K562 (cell line): ENCODE data around the gene UBR1. TPM values are rescaled to one million over a fixed set of nuclear protein-coding genes. Genes with fewer than 3 reads are reported as not detected.

Experiments
- ATAC-seq: fragments of 200-7000 bp; cut with Tn5 transposase; 3 replicates; pipeline ENCODE4 v1.9.1; 2020; ENCODE audit warnings: moderate library complexity
- BruUV-seq: library from RNA; stranded (reverse); fragments of 400-500 nt; replicated peaks from 2 replicates; lab custom pipeline; 2021; lab: Mats Ljungman, UMichigan
- CTCF ChIA-PET: fragments of 300-600 bp; formaldehyde crosslinking; extraction: SDS; loops from one replicate; lab custom pipeline; 2021; ENCODE audit warnings: low intra/inter-chr PET ratio; lab: Yijun Ruan, JAX
- POLR2A ChIA-PET: fragments of 300-600, 350-650 bp; sonication (Branson Sonifier 250); formaldehyde crosslinking; extraction: SDS; loops from one replicate; lab custom pipeline; 2021; ENCODE audit warnings: antibody characterized with exemption, inconsistent platforms; lab: Yijun Ruan, JAX
- DNase-seq, 4 experiments: peaks; one replicate each; pipeline versions ENCODE4 v3.0.0 to v3.0.0-alpha.2; 2011 to 2018; ENCODE audit warnings: low spot score in 3 of 4, mixed read lengths in 3 of 4; ENCODE audit errors: extremely low read depth in 1 of 4
- FAIRE-seq: peaks from 2 replicates; lab custom pipeline; 2011; peaks lifted over from hg19 to GRCh38; lab: Jason Lieb, UNC
- H2AFZ ChIP-seq: 2 replicates; pipeline ENCODE4 v1.6.0; 2011; ENCODE audit warnings: low read depth, low read length, control low read depth, inconsistent platforms
- H3K27ac ChIP-seq: fragments of 200-600 bp; 3 replicates; pipeline ENCODE4 v1.8.0; 2011; ENCODE audit warnings: low read depth, mild to moderate bottlenecking, control low read depth, inconsistent platforms, low read length, moderate library complexity, mixed read lengths; ENCODE audit errors: extremely low read depth
- H3K27me3 ChIP-seq, 2 experiments: fragments of 300-600 bp in 1 of 2; 2 replicates in 1 of 2; 3 replicates in 1 of 2; pipeline versions ENCODE4 v1.6.0 to v1.8.0; 2011; ENCODE audit warnings: inconsistent platforms in 2 of 2, low read length in 2 of 2, mild to moderate bottlenecking in 1 of 2, mixed read lengths in 1 of 2, moderate library complexity in 1 of 2; ENCODE audit not compliant: control insufficient read depth in 2 of 2, insufficient read depth in 2 of 2
- H3K36me3 ChIP-seq: fragments of 300-600 bp; 3 replicates; pipeline ENCODE4 v1.8.0; 2011; ENCODE audit warnings: mild to moderate bottlenecking, low read length, inconsistent platforms; ENCODE audit not compliant: control insufficient read depth, insufficient read depth
- H3K4me1 ChIP-seq, 2 experiments: fragments of 200-600 bp in 1 of 2; replicated peaks in 1 of 2; 2 replicates in 1 of 2; 3 replicates in 1 of 2; pipeline versions ENCODE4 v1.5.1 to v1.8.0; 2011; ENCODE audit warnings: inconsistent platforms in 2 of 2, low read length in 2 of 2, mild to moderate bottlenecking in 1 of 2, mixed read lengths in 1 of 2, moderate library complexity in 1 of 2; ENCODE audit not compliant: control insufficient read depth in 2 of 2, insufficient read depth in 2 of 2
- H3K4me2 ChIP-seq: 2 replicates; pipeline ENCODE4 v1.6.1; 2011; ENCODE audit warnings: low read length, control low read depth, inconsistent platforms, mixed read lengths; ENCODE audit not compliant: insufficient read depth
- H3K4me3 ChIP-seq: fragments of 200-600 bp; sonication (generic), shearing (Covaris generic); 2 replicates; pipeline ENCODE4 v1.5.1; 2016; ENCODE audit warnings: control low read depth, inconsistent platforms
- H3K79me2 ChIP-seq: fragments of 200-600 bp; 3 replicates; pipeline ENCODE4 v1.8.0; 2011; ENCODE audit warnings: low read length, inconsistent platforms; ENCODE audit not compliant: control insufficient read depth, insufficient read depth
- H3K9ac ChIP-seq, 2 experiments: 2 replicates each; pipeline versions ENCODE4 v1.6.0 to v1.6.1; 2011; ENCODE audit warnings: low read depth in 2 of 2, low read length in 2 of 2, control low read depth in 1 of 2, inconsistent platforms in 1 of 2, mild to moderate bottlenecking in 1 of 2, mixed read lengths in 1 of 2; ENCODE audit not compliant: insufficient read depth in 1 of 2
- H3K9me1 ChIP-seq: one replicate; pipeline ENCODE4 v1.6.0; 2011; ENCODE audit warnings: inconsistent platforms, mild to moderate bottlenecking, low read length, moderate library complexity; ENCODE audit not compliant: control insufficient read depth, insufficient read depth
- H3K9me3 ChIP-seq: replicated peaks from 2 replicates; pipeline ENCODE4 v1.5.1; 2011; ENCODE audit warnings: low read depth, low read length, inconsistent platforms; ENCODE audit not compliant: control insufficient read depth, insufficient read depth
- H4K20me1 ChIP-seq: replicated peaks from 2 replicates; pipeline ENCODE4 v1.6.1; 2011; ENCODE audit warnings: low read length, inconsistent platforms, mixed read lengths; ENCODE audit not compliant: control insufficient read depth, insufficient read depth
- BDP1 ChIP-seq: IDR thresholded peaks from 3 replicates; pipeline ENCODE4 v1.6.1; 2011; ENCODE audit not compliant: insufficient read length, insufficient read depth
- CBFA2T3 ChIP-seq: fragments of 450-650 bp; IDR thresholded peaks from 2 replicates; pipeline ENCODE4 v1.6.1; 2017
- FOXA1 ChIP-seq: fragments of 450-650 bp; IDR thresholded peaks from 2 replicates; pipeline ENCODE4 v1.6.1; 2016; ENCODE audit warnings: mild to moderate bottlenecking, borderline replicate concordance
- FOXM1 ChIP-seq, 2 experiments: fragments of 450-650 bp in 1 of 2; sonication (generic) in 1 of 2; formaldehyde crosslinking in 1 of 2; IDR thresholded peaks; 2 replicates each; pipeline versions ENCODE4 v1.6.1 to v1.9.0; 2017 to 2022; ENCODE audit warnings: low read depth in 2 of 2, mild to moderate bottlenecking in 2 of 2, missing genetic modification reagents in 1 of 2, moderate library complexity in 1 of 2
- HNRNPL ChIP-seq: fragments of 200-400 bp; formaldehyde crosslinking; IDR thresholded peaks from 2 replicates; pipeline ENCODE4 v1.6.1; 2017; ENCODE audit warnings: low read depth, mild to moderate bottlenecking, low read length
- NCOA2 ChIP-seq, 2 experiments: fragments of 450-650 bp; IDR thresholded peaks; 2 replicates each; pipeline ENCODE4 v1.6.1; 2018; ENCODE audit warnings: mild to moderate bottlenecking in 2 of 2, moderate library complexity in 1 of 2; ENCODE audit not compliant: partially characterized antibody in 2 of 2
- NR4A1 ChIP-seq, 2 experiments: fragments of 250-450 bp in 1 of 2; fragments of 450-650 bp in 1 of 2; sonication (Bioruptor Pico) in 1 of 2; IDR thresholded peaks; 2 replicates each; pipeline versions ENCODE4 v1.4.0 to v1.6.1; 2016 to 2020; ENCODE audit warnings: mild to moderate bottlenecking in 2 of 2, missing compliant biosample characterization in 1 of 2, missing genetic modification characterization in 1 of 2, moderate library complexity in 1 of 2
- SAFB ChIP-seq: fragments of 200-400 bp; formaldehyde crosslinking; IDR thresholded peaks from 2 replicates; pipeline ENCODE4 v1.6.1; 2017; ENCODE audit warnings: low read depth, low read length, borderline replicate concordance
- XRCC4 ChIP-seq: IDR thresholded peaks from one replicate; pipeline ENCODE4 v1.6.1; 2011; ENCODE audit not compliant: insufficient read depth, insufficient read length; ENCODE audit errors: extremely low read depth
- ZFPM2 ChIP-seq: fragments of 250-450 bp; sonication (Bioruptor Pico); IDR thresholded peaks from 2 replicates; pipeline ENCODE4 v1.5.1; 2022; ENCODE audit warnings: mild to moderate bottlenecking
- ZNF696 ChIP-seq: fragments of 250-450 bp; sonication (Bioruptor Pico); conservative IDR thresholded peaks from 2 replicates; pipeline ENCODE4 v1.4.0; 2020; ENCODE audit warnings: mild to moderate bottlenecking, moderate library complexity
- WGBS: fragments of 100-300 bp; shearing (Covaris generic); methylation state at CpG from one replicate; pipeline ENCODE4 v1.1.6; 2016; ENCODE audit warnings: low coverage, mixed read lengths; ENCODE audit not compliant: insufficient coverage; ENCODE audit errors: missing lambda C conversion rate; 5-methylcytosine and 5-hydroxymethylcytosine counted together
- in situ Hi-C: fragments of 300-500 bp; cut with MboI; formaldehyde crosslinking; loops from 4 replicates; pipeline ENCODE4 v1.15.0; 2018; ENCODE audit warnings: inconsistent platforms, mixed read lengths
- intact Hi-C: fragments of 100-400 bp; cut with micrococcal nuclease; formaldehyde crosslinking; loops from 2 replicates; pipeline ENCODE4 v1.14.2; 2022
- polyA plus RNA-seq, 8 experiments: library from polyadenylated mRNA; depleted of rRNA in 4 of 8; stranded (reverse) in 5 of 8; unstranded in 3 of 8; fragments of >200 nt; fragmentation: Nextera tagmentation in 2 of 8; fragmentation: Illumina TruSeq in 1 of 8; extraction: Ambion mirVana in 2 of 8; extraction: Trizol in 1 of 8; gene quantifications; 2 replicates each; pipeline versions ENCODE4 v1.2.1 to v1.2.3, GENCODE V29; 2011 to 2014; ENCODE audit warnings: inconsistent platforms in 1 of 8, missing spikeins in 1 of 8
- total RNA-seq, 7 experiments: library from RNA; depleted of rRNA in 6 of 7; stranded (reverse); fragments of >200 nt in 6 of 7; fragmentation: Illumina TruSeq in 2 of 7; extraction: Trizol in 2 of 7; gene quantifications; 2 replicates each; pipeline versions ENCODE4 v1.2.1 to v1.2.3, GENCODE V29; 2011 to 2021; ENCODE audit warnings: low replicate concordance in 1 of 7
- TF ChIP-seq, protein P1 (sequence below): sonication (generic); formaldehyde crosslinking; IDR thresholded peaks from 2 replicates; pipeline ENCODE4 v1.8.1; 2023; ENCODE audit warnings: mild to moderate bottlenecking, missing genetic modification reagents
- TF ChIP-seq, protein P2 (sequence below): fragments of 450-650 bp; IDR thresholded peaks from 2 replicates; pipeline ENCODE4 v1.6.1; 2017; ENCODE audit warnings: antibody characterized with exemption, mild to moderate bottlenecking

The UBR1 gene
- total and polyA plus RNA-seq, 9 of the 15 experiments (the other 6 are each of a cell fraction or from before 2014, with no cell fraction given): 5.8 to 30.7 (median 15.3) TPM

DNA sequence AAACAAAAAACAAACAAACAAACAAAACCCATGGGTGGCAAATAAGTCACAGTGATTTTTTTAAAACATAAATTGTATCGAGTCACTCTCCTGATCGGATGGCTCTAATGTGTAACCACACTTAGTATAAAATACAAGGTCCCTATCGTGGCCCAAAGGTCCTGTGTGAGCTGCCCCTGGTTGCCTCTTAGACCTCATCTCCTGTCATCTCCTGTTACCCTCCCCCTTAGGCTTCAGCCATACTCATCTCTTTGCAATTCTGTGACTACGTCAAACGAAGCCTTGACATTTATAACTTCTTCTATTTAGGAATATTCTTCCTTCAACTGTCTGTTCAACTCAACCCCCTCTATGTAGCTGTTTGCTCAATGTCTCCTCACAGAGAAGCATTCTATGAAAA is 141.4 kb downstream of the UBR1 start:
- Histone ChIP-seq H3K4me2 (no peak overlapping the region), H3K9me1 (no peaks in the 10 kb centered on the region), H3K9me3 (no peaks in the 10 kb centered on the region), H3K36me3 (peaks cover 54% of the 10 kb centered on the region), H3K27ac (no peak overlapping the region), H3K4me3 (no peak overlapping the region), H2AFZ (no peak overlapping the region), H3K79me2 (no peaks in the 10 kb centered on the region), H4K20me1 (no peaks in the 10 kb centered on the region)
- BruUV-seq: no TSS peak
- FAIRE-seq (no peak), ATAC-seq (no peak), DNase-seq (no peak)
- POLR2A ChIA-PET: interaction anchor here (0.6 kb wide), 1 partner anchor 154 kb away, joined by 3 read pairs; no protein-coding TSS in a partner anchor
- intact Hi-C loops: no loop called here
- in situ Hi-C loops: no loop called here
- TF ChIP-seq NR4A1 (CRISPR knock-in tag; IDR thresholded peaks at IDR 0.05): no peak
- TF ChIP-seq NR4A1 (tag; IDR thresholded peaks at IDR 0.05): no peak
- no peak for TF ChIP-seq FOXM1 (IDR thresholded peaks at IDR 0.05; ENCODE audit: low read depth)
- no peak for TF ChIP-seq FOXM1 (CRISPR knock-in tag; IDR thresholded peaks at IDR 0.05; ENCODE audit: low read depth)
- no peak for TF ChIP-seq ZFPM2 (CRISPR knock-in tag)
- TF ChIP-seq, protein P1, sequence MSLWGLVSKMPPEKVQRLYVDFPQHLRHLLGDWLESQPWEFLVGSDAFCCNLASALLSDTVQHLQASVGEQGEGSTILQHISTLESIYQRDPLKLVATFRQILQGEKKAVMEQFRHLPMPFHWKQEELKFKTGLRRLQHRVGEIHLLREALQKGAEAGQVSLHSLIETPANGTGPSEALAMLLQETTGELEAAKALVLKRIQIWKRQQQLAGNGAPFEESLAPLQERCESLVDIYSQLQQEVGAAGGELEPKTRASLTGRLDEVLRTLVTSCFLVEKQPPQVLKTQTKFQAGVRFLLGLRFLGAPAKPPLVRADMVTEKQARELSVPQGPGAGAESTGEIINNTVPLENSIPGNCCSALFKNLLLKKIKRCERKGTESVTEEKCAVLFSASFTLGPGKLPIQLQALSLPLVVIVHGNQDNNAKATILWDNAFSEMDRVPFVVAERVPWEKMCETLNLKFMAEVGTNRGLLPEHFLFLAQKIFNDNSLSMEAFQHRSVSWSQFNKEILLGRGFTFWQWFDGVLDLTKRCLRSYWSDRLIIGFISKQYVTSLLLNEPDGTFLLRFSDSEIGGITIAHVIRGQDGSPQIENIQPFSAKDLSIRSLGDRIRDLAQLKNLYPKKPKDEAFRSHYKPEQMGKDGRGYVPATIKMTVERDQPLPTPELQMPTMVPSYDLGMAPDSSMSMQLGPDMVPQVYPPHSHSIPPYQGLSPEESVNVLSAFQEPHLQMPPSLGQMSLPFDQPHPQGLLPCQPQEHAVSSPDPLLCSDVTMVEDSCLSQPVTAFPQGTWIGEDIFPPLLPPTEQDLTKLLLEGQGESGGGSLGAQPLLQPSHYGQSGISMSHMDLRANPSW: no peak
- no peak for TF ChIP-seq ZNF696 (CRISPR knock-in tag)
- no peak for TF ChIP-seq CBFA2T3
- TF ChIP-seq FOXA1: no peak
- no peak for TF ChIP-seq XRCC4
- TF ChIP-seq NCOA2 (IDR thresholded peaks at IDR 0.05; ENCODE audit: partially characterized antibody in 2 of 2): no peak
- TF ChIP-seq HNRNPL: no peak
- no peak for TF ChIP-seq SAFB
- no peak for TF ChIP-seq BDP1
- TF ChIP-seq, protein P2, sequence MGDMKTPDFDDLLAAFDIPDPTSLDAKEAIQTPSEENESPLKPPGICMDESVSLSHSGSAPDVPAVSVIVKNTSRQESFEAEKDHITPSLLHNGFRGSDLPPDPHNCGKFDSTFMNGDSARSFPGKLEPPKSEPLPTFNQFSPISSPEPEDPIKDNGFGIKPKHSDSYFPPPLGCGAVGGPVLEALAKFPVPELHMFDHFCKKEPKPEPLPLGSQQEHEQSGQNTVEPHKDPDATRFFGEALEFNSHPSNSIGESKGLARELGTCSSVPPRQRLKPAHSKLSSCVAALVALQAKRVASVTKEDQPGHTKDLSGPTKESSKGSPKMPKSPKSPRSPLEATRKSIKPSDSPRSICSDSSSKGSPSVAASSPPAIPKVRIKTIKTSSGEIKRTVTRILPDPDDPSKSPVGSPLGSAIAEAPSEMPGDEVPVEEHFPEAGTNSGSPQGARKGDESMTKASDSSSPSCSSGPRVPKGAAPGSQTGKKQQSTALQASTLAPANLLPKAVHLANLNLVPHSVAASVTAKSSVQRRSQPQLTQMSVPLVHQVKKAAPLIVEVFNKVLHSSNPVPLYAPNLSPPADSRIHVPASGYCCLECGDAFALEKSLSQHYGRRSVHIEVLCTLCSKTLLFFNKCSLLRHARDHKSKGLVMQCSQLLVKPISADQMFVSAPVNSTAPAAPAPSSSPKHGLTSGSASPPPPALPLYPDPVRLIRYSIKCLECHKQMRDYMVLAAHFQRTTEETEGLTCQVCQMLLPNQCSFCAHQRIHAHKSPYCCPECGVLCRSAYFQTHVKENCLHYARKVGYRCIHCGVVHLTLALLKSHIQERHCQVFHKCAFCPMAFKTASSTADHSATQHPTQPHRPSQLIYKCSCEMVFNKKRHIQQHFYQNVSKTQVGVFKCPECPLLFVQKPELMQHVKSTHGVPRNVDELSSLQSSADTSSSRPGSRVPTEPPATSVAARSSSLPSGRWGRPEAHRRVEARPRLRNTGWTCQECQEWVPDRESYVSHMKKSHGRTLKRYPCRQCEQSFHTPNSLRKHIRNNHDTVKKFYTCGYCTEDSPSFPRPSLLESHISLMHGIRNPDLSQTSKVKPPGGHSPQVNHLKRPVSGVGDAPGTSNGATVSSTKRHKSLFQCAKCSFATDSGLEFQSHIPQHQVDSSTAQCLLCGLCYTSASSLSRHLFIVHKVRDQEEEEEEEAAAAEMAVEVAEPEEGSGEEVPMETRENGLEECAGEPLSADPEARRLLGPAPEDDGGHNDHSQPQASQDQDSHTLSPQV: no peak
- TF ChIP-seq, all 486 proteins: peak for 0
- CTCF ChIA-PET: no interaction called here
- Histone ChIP-seq H3K27me3 (no peaks in the 10 kb centered on the region), H3K4me1 (no peaks in the 10 kb centered on the region; a peak in 1 of 5 replicates), H3K9ac (no peak overlapping the region)
- WGBS: 89% methylated on average over 5 of the region's 5 CpGs
